GM04504 (cell line): ENCODE results near the gene FAM210B.
"Not testable (repeated sequence)": the region's sequence is repeated elsewhere in the genome, so short reads cannot be mapped to it uniquely, and the experiment has no call there.

ENCODE experiments used
- DNase-seq: peaks from one replicate; pipeline ENCODE4 v3.0.0-alpha.2; 2012; ENCODE audit warnings: low read depth

Gene FAM210B

DNA sequence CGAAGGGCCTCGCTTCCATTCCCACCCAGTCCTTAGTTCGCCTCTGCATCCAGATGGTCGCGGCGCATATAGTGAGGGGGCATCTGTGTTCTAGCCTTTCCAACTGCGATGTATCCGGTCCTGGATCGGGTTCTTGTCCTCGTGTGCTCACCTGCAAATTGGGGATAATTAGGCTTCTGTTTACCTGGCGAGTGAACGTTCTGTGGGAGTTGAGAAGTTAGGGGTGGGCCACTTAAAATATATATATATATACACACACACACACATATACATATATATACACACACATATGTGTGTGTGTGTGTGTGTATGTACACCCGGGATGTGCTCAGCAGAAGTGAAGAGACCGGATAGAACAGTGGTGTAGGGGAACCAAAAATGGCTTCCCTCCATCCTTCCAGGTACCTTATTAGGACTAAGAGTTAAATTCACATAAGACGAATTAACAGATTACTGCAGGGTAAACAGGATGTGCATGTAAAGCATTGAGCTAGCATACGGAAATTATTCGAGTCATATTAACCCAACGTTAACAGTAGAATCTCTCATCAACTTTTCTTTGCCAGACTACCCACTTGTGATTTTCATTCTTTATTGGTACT lies 34.2 kb downstream of the FAM210B start:
- DNase-seq = no peak

DNA sequence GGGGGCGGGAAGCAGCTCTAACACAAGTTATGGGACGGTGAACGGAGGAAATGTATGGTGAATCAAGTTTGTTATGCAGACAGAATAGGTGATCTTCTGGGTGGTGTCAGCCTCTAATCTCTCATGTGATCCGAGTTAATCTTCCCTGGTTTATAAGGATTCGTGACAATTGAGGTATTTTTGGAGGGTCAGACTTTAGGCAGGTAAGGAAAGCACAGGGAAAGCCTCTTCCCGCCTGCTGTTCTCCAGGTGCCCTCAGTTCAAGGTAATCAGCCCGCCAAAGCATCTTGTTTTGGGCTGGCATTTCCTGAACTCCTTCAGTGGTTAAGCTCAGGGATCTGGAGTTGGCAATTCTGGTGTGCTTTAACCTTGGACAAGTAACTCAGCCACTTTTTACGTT lies 34.9 kb downstream of the FAM210B start:
- no peak for DNase-seq

DNA sequence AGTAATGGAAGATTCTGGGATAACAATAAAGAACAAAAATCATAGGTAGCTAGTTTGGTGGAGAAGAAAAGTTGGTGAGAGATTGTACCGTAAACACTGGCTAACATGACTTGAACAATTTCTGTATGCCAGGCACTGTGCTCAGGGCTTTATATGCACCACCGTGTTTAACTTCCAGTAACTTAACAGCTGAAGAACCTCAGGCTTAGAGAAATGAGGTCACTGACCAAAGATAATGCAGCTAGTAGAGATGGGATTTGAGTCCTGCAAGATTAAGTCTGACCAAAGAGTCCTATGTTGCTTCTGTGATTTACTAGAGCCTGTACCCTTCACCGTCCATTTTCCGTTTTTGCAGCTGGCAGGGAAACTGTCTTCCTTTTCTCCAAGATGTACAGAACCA lies 36.4 kb downstream of the FAM210B start:
- no peak for DNase-seq

DNA sequence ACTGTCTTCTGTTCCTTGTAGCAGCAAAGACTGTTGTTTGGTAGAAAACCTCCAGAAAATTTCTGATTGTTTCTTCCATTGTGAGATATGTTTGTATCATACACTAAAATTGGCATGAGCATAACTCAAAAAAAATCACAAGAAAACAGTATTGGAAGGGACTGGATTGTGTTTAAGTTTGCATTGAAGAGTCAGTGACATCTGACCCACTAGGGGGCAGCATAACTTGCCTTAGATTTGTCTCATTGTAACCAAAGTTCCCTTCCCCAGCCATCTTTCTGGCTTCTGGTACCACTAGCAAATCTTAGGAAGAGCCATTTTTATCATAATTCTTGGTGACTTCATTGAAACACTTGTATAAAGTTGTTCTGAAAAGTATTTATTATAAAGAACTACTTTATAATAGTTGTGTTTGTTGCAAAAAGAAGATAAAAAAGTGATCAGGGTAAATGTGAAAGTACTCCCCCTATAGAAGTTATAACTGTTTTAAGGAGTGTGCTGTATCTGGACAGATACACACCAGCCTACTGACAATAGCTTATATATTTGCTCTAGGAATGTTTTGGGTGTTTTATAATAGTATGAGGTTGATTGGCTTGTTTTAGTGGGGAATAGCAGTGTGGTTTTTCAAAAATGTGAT lies 41.3 kb downstream of the FAM210B start:
- peak; percentile 51 for DNase-seq

DNA sequence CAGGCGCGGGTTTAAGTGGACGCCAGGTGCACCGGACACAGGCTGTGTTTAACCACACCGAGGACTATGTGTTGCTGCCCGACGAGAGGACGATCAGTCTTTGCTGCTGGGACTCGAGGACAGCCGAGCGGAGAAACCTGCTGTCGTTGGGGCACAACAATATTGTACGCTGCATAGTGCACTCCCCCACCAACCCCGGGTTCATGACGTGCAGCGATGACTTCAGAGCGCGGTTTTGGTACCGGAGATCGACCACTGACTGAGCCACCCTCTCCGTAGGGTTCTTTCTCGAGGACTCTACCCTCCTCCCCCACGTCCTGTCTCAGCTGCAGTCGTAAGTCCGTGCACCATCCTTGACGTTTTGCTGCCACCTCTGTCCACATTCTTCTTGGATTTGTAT lies 44.7 kb downstream of the FAM210B start:
- DNase-seq = no peak

DNA sequence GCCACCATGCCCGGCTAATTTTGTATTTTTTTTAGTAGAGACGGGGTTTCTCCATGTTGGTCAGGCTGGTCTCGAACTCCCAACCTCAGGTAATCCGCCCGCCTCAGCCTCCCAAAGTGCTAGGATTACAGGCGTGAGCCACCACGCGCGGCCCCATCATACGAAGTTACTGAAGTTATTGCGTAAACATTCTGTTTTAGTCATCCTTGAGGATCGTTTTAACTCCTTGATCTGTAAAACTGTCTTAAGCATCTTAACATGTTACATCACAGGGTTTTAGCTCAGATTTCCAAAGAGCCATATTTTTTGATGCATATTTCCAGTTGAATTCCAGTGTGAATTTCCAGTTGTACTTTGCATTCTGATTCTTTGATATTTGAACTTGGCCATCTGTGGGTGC lies 46.6 kb downstream of the FAM210B start:
- not testable (repeated sequence) for DNase-seq

DNA sequence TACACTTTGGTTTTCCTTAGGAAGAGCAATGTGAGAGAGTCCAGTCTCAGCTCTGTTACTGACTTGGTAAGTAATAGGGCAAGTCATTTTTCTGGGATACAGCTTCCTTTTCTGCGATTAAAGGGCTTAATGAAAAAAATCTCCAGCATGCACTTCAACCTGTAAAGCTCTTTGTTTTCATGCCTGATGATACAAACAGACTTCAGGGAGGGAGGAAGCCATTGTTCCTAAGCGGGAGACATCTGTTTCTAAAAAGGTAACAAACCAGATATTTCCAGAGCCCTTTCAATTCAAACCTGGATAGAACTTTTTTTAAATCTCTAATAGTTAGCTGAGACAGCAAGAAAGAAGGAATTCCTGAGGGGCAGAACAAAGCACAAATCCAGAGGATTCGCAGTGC lies 48.1 kb downstream of the FAM210B start:
- no peak for DNase-seq

DNA sequence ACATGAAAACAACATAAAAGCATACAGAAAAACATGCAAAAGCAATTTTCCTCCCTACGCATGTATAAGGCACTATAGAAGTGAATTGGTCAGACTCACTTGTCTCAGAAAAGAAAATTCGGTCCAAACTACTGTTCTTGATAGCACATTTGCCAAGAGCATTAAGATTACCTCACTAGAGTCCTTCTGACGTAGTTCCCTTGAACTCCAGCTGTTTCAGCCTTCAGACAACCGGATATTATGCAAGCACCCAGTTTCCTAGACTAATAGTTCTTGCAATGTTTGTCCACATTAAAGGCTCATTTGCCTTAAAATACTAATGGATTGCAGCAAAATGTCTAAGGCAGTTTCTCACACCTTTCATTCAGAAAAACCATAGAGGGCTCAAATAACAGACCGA lies 50.7 kb downstream of the FAM210B start:
- DNase-seq = no peak

DNA sequence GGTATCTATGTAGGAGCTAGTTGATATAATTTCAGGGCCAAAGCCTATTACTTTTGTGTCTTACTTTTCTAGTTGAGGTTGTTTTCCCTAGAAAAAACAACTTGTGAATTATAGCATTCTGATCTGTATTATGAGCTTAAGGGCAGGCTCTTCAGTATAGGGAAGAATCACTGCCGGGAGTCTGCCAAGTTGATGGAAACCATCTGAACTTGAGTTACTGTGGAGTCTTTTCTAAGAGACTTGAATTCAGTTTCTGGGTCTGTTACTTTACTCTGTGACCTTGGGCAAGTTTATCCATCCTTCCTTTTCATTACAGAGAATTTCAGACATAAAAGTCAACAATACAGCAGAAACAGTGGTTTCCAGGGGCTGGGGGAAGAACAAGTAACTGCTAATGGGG lies 51.2 kb downstream of the FAM210B start:
- no peak for DNase-seq

DNA sequence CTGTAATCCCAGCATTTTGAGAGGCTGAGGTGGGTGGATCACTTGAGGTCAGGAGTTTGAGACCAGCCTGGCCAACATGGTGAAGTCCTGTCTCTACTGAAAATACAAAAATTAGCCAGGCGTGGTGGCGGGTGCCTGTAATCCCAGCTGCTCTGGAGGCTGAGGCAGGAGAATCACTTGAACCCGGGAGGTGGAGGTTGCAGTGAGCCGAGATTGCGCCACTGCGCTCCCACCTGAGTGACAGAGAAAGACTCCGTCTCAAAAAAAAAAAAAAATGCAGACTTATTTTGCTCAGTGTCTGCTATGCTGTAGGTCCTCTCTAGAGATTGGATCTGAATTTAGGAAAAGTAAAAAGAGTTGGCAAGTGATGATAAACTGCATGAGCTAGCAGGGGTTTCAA lies 52.5 kb downstream of the FAM210B start:
- not testable (repeated sequence) for DNase-seq

DNA sequence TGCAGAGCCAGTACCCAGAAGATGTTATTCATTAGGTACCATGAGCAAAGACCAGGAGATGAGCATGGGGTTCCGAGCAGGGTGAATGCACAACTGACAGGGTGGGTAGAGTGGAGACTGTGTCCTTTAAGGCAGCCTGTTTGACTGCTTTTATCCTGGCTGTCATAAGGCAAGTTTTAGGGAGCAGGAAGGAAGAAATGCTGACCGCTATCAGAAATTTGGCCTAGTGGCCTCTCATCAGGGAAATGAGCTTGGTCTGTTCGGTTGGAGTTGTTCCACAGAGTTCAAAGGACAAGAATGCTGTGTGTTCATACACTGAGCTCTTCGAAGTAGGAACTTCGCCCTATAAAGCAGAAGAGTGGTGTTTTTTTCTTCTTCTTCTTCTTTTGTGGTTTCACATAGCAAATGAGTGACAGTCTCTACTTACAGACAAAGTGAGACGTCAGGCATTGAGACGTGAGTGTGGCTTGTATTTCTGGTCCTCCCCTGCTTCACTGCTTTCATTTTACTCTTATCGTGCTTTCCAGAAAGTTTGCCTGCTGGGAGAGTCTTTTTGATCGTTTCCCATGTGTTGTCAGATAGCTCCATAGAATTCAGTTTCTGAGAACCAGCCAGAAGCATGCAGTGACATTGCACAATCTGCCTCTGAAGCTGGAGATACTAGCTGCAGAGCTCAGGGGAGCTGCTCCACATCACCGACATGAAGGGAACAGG lies 53.1 kb downstream of the FAM210B start, which contains the start of gene CASS4:
CASS4 (plus strand) TSS at position 502 of the 714 bp plus-strand sequence; CDS start at position 701, 199 bp downstream.
- peak; percentile 42 for DNase-seq

DNA sequence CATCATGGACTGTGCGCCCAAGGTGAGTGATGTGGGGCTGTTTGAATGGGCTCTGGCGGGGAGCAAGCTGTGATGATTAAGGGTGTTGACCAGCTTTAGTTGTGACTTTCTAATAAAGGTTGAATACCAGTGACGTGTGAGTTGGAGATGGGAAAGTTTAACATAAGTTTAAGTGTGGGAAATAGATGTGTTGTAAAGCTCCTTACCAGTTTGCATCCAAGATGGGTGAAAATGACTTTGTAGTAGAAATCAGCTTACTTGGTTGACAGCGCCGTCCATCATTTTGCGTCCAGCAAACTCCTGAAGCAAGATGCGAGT lies 53.7 kb downstream of the FAM210B start:
- DNase-seq = no peak

DNA sequence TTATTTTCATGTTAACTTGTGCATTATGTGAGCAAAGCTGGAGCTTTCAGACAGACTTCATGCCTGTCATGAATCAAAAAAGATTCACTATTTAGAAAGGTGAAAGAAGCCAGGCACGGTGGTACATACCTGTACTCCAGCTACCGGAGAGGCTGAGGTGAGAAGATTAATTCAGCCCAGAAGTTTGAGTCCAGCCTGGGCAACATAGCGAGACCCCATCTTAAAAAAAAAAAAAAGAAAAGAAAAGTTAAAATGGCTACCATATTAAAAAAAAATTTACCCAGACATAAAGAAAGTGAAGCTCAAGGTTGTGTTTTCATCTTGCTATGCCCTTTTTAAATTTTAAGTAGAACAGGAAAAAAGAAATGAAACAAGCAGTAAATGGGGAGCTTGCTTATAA lies 54.2 kb downstream of the FAM210B start:
- DNase-seq = no peak

DNA sequence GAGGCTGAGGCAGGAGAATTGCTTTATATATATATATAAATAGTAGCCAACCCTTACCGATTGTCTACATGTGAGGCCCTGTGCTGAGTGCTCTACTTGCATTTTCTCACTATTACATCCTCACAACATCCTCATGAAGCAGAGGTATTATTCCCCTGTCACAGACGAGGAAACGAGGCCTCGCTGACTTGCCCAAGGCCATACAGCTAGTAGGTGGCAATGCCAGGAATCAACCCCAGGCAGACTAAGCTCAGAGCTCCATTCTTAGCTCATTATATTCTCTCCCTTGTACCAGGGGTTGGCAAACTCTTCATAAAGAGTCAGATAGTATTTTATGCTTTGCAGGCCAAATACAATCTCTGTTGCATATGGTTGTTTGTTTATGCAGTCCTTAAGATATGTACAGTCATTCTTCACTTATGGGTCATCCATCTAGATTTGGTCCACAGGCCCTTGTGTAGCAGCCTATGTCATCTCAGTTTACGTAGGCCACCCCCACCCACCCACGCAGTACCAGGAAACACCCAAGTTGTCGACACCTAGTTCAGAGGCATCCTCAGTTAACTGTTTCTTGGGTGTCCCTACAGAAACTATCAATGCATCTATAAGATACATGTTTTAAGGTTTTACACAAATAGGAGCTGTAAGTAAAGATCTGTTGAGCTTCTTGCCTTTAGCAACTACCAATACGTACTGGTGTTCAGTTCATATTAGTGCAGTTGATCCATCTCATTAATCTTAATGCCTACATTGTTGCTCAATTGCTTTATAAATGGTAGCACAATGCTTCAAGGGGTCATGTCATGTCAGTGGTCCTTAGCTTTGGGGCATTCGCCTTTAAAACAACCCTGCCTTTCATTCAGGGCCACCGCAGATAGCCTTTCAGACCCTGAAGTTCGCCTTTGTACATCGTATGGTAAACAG lies 56.3 kb downstream of the FAM210B start:
- DNase-seq = no peak

DNA sequence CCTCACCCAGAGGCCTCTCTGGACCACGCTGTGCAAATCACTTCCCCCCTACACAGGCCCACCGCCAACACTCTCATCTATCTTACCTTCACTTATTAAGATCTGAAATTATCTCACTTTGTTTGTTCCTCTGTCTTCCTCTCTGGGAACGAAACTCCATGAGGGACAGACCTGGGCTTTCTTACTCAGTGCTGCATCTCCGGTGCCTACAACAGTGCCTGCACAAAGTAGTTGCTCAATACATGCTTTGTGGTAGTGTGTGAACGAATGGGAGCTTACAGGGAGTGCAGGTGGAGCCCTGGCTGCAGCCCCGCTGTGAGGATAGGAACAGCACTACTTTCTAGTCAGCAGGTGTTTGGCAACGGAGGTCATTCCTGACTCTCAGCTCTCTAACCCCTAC lies 58.6 kb downstream of the FAM210B start:
- DNase-seq = no peak

DNA sequence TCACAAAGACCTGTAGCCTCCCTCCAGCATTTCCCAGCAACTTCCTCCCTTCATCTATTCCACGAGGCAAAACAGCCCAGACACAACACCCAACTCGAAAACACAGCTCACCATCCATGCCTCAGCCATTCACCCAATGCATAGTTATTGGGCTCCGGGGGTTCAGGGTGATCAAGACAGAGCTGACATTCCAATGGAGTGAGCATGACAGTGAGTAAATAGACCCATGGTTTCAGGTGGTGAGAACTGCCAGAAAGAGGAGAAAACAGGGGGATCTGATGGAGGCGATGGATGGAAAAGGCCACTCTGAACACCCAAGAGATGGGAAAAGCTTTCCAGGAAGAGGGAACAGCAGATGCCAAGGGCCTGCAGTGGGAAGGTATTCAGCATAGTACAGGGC lies 59.1 kb downstream of the FAM210B start:
- no peak for DNase-seq
